Panc1 (cell line): ENCODE results near the gene DHRSX. TPM values are rescaled to one million over a fixed set of nuclear protein-coding genes. Genes with fewer than 3 reads are reported as not detected.

ENCODE experiments used
- ATAC-seq: fragments of 200-7000 bp; cut with Tn5 transposase; 2 replicates; pipeline ENCODE4 v1.9.1; 2020; ENCODE audit warnings: mild to moderate bottlenecking, moderate library complexity
- BruUV-seq: library from RNA; stranded (reverse); fragments of 400-500 nt; replicated peaks from 2 replicates; lab custom pipeline; 2021; lab: Mats Ljungman, UMichigan
- CTCF ChIA-PET: fragments of 300-600 bp; sonication (Branson Sonifier 250); formaldehyde crosslinking; loops from one replicate; lab custom pipeline; 2022; ENCODE audit warnings: antibody characterized with exemption; lab: Charles Lee
- POLR2A ChIA-PET: fragments of 300-600 bp; sonication (Branson Sonifier 250); formaldehyde crosslinking; loops from one replicate; lab custom pipeline; 2022; ENCODE audit warnings: antibody characterized with exemption; lab: Charles Lee
- DNase-seq: peaks from one replicate; pipeline ENCODE4 v3.0.0-alpha.2; 2010; ENCODE audit warnings: low read depth, low spot score
- H3K27ac ChIP-seq: 2 replicates; pipeline ENCODE4 v1.5.1; 2011; ENCODE audit warnings: mild to moderate bottlenecking, low read length, inconsistent platforms
- H3K27me3 ChIP-seq: fragments of 200-500 bp; sonication (Bioruptor generic); 2 replicates; pipeline ENCODE4 v1.6.0; 2014; ENCODE audit warnings: low read length, inconsistent platforms; ENCODE audit not compliant: control insufficient read depth, insufficient read depth
- H3K36me3 ChIP-seq: fragments of 200-500 bp; sonication (Bioruptor generic); 2 replicates; pipeline ENCODE4 v1.5.1; 2014; ENCODE audit warnings: inconsistent platforms, mild to moderate bottlenecking, low read length, moderate library complexity; ENCODE audit not compliant: control insufficient read depth, insufficient read depth
- H3K4me1 ChIP-seq: 2 replicates; pipeline ENCODE4 v1.5.1; 2011; ENCODE audit warnings: inconsistent platforms, mild to moderate bottlenecking, low read length, moderate library complexity; ENCODE audit not compliant: control insufficient read depth, insufficient read depth
- H3K4me3 ChIP-seq, 2 experiments: 2 replicates each; pipeline ENCODE4 v1.5.1; 2011 to 2012; ENCODE audit warnings: low read depth in 2 of 2, low read length in 2 of 2, mild to moderate bottlenecking in 2 of 2, inconsistent platforms in 1 of 2, moderate library complexity in 1 of 2
- H3K9me3 ChIP-seq: fragments of 200-500 bp; sonication (Bioruptor generic); 2 replicates; pipeline ENCODE4 v1.5.1; 2014; ENCODE audit warnings: low read depth, mild to moderate bottlenecking, inconsistent platforms, low read length, moderate library complexity; ENCODE audit not compliant: control insufficient read depth, insufficient read depth
- CTCF ChIP-seq: fragments of 450-650 bp; IDR thresholded peaks from 2 replicates; pipeline ENCODE4 v1.5.1; 2017; ENCODE audit warnings: mild to moderate bottlenecking
- POLR2AphosphoS5 ChIP-seq: IDR thresholded peaks from 2 replicates; pipeline ENCODE4 v1.6.1; 2012; ENCODE audit warnings: mild to moderate bottlenecking, low read depth, low read length, moderate library complexity
- REST ChIP-seq, 2 experiments: IDR thresholded peaks; 2 replicates each; pipeline ENCODE4 v1.6.1; 2011 to 2012; ENCODE audit warnings: low read depth in 2 of 2, control low read depth in 1 of 2, low read length in 1 of 2, mild to moderate bottlenecking in 1 of 2, moderate library complexity in 1 of 2; ENCODE audit not compliant: insufficient read depth in 1 of 2
- SIN3A ChIP-seq: IDR thresholded peaks from 2 replicates; pipeline ENCODE4 v1.6.1; 2012; ENCODE audit warnings: low read depth, mild to moderate bottlenecking, low read length, moderate library complexity, borderline replicate concordance; ENCODE audit not compliant: insufficient read depth
- TCF7L2 ChIP-seq: IDR thresholded peaks from 2 replicates; pipeline ENCODE4 v1.6.1; 2011; ENCODE audit warnings: mild to moderate bottlenecking, low read depth, low read length, inconsistent platforms
- in situ Hi-C: cut with HindIII; loops from 2 replicates; pipeline ENCODE4 v1.10.0; 2016; ENCODE audit warnings: low sequenced_read_pairs, low pct_unique_long_range_greater_than_20kb
- intact Hi-C: fragments of 100-400 bp; cut with micrococcal nuclease; formaldehyde crosslinking; loops from one replicate; pipeline ENCODE4 v1.10.0; 2022; ENCODE audit not compliant: unreplicated experiment
- total RNA-seq: library from RNA; stranded (reverse); gene quantifications from one replicate; pipeline ENCODE4 v1.2.1, GENCODE V29; 2021; ENCODE audit not compliant: unreplicated experiment

Gene DHRSX
- total RNA-seq, 1 experiment from 2014 or later: 20.1 TPM

DNA sequence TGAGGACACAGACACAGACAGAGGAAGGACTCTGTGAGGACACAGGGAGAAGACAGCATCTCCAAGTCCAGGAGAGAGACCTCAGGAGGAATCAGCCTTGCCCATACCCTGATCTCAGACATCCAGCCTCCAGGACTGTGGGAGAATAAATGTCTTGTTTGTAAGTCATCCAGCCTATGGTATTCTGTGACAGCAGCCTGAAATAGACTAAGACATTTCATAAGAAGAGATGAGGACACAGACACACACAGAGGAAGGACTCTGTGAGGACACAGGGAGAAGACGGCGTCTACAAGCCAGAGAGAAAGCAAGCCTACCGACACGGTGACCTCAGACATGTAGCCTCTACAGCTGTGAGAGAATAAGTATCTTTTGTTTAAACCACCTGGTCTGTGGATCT, 112.1 kb downstream of the DHRSX start:
- Histone ChIP-seq H3K36me3 (no peaks in the 10 kb centered on the region), H3K4me1 (no peaks in the 10 kb centered on the region), H3K27ac (no peak overlapping the region), H3K9me3 (no peaks in the 10 kb centered on the region), H3K27me3 (no peaks in the 10 kb centered on the region), H3K4me3 (no peak overlapping the region)
- ChIA-PET CTCF (no interaction called here), POLR2A (no interaction called here)
- in situ Hi-C loops (no loop called here), intact Hi-C loops (no loop called here)
- no peak for ATAC-seq
- no peak for TF ChIP-seq REST (IDR thresholded peaks at IDR 0.05; ENCODE audit: insufficient read depth in 1 of 2, low read depth in 2 of 2, low read length in 1 of 2)
- no peak for TF ChIP-seq SIN3A
- no peak for DNase-seq
- no TSS peak for BruUV-seq

DNA sequence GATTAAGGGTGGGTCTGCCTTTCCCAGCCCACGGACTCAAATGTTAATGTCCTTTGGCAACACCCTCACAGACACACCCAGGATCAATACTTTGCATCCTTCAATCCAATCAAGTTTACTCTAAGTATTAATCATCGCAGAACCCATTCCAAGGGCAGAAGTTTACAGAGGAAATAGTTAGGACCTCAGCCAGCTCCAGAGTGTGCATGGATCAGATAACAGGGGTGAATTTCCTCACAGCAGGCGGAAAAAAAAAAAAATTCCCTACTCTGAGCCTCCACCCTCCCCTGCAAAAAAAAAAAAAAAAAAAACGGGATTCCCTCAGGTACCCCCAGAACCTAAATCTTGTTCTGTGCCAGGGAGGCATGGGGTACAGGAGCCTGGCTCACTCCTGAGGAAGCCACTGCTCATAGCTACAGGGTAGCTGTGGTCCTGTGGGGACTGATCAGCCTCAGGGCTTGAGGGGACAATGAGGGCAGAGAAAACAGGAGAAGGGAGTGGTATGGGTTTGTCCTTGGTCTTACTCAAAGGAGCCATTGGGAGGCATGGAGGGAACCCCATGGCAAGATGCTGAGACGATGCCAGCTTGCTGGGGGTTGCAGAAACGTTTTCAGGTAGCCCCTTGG, 113.0 kb downstream of the DHRSX start:
- H3K27me3 ChIP-seq: no peaks in the 10 kb centered on the region
- ATAC-seq: no peak
- no peak for DNase-seq
- H3K27ac ChIP-seq: no peak overlapping the region
- CTCF ChIA-PET: no interaction called here
- POLR2A ChIA-PET: no interaction called here
- H3K4me3 ChIP-seq: no peak overlapping the region
- H3K9me3 ChIP-seq: no peaks in the 10 kb centered on the region
- intact Hi-C loops (no loop called here), in situ Hi-C loops (no loop called here)
- TF ChIP-seq TCF7L2 (no peak), POLR2AphosphoS5 (no peak), CTCF (no peak), REST (IDR thresholded peaks at IDR 0.05; ENCODE audit: insufficient read depth in 1 of 2, low read depth in 2 of 2, low read length in 1 of 2) (no peak), SIN3A (no peak)
- no peaks in the 10 kb centered on the region for H3K36me3 ChIP-seq
- BruUV-seq: no TSS peak
- H3K4me1 ChIP-seq: no peaks in the 10 kb centered on the region
